Fibroblast of skin of left biceps (primary cell): ENCODE data around the gene CPOX.

Source experiments
- DNase-seq, 2 experiments: peaks; one replicate each; pipeline ENCODE4 v3.0.0-alpha.2; 2013; ENCODE audit warnings: low read depth in 2 of 2

Gene CPOX

DNA sequence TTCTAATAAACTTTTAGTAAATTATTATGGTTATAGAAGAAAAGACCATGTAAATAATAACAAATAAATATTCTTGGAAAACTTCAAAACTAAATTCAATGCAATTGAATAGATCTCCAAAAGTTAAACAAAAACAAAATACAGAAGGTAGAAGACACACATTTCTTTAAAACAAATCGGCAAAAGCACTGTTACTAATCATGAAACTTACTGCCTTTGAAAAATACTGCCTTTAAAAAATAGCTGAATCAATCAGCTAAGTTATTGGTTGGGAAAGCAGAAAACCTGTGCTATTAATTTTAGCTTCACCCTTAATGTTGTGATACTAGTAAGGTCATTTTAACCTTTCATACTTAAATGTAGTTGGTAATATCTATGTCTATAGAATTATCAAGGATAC lies 58.7 kb downstream of the CPOX start:
- DNase-seq = no peak

DNA sequence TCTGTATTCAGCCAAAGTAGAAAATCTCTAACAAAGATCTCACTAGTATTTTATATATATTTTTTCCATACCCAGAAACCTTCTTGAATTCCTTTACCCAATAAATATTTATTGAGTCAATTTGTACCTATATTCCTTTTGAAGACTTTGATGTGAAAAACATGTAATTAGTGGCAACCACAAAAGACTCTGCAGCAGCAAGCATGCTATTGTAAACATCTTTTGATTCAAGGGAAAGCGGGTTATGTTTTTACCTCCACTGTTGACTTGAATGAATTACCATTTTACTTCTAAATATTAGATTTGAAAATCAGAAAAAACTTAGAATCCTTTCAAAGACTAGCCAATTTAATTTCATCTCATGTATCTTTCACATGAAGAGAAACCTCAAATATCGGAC lies 59.2 kb downstream of the CPOX start:
- no peak for DNase-seq

DNA sequence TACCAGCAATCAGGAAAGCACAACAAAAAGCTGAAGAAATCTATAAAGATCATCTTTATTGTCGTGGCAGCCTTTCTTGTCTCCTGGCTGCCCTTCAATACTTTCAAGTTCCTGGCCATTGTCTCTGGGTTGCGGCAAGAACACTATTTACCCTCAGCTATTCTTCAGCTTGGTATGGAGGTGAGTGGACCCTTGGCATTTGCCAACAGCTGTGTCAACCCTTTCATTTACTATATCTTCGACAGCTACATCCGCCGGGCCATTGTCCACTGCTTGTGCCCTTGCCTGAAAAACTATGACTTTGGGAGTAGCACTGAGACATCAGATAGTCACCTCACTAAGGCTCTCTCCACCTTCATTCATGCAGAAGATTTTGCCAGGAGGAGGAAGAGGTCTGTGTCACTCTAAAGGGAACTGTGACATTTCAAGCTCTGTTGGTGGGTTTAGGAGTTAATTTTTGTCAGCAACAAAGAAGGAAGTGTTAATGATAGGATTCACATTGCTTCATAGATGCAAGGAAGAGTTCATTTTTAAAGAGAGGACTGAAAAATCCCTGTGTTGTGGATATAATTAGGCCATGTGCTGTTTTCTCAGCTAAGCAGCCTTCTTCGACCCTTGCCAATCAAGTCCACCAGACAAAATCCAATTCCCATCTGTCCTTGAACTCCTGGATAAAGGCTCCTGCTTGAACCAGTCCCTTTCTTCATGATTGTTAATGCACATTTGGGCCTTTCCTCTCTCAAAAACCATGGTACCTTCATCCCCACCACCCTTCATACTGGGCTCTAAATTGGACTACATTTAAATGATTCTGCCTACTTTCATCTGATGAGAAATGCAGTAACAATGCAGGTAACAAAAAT lies 60.5 kb downstream of the CPOX start:
- DNase-seq = no peak

DNA sequence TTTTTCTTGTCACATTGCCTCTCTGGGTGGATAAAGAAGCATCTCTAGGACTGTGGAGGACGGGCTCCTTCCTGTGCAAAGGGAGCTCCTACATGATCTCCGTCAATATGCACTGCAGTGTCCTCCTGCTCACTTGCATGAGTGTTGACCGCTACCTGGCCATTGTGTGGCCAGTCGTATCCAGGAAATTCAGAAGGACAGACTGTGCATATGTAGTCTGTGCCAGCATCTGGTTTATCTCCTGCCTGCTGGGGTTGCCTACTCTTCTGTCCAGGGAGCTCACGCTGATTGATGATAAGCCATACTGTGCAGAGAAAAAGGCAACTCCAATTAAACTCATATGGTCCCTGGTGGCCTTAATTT lies 61.2 kb downstream of the CPOX start:
- DNase-seq = no peak

DNA sequence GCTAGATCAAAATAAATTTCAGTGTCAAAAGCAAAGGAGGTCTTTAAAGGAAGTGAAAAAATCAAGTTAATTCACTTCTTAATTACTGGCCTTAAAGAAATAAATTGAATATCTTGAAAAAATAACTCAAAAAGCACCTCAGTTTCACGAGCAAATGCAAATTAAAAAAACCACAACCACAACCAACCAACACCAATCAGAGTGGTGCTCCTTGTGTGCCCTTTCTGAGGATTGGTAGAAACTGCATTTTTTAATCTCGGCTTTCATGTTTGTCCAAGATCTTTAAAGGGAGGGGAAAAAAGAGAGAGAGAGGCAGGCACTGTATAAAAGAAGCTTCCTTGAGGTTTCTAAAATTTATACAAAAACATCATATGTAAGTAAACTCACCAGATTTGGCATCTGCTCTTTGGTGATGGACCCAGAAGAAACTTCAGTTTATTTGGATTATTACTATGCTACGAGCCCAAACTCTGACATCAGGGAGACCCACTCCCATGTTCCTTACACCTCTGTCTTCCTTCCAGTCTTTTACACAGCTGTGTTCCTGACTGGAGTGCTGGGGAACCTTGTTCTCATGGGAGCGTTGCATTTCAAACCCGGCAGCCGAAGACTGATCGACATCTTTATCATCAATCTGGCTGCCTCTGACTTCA lies 61.7 kb downstream of the CPOX start, which contains the start of gene GPR15:
Gene GPR15, plus strand, starts transcription at position 357 of the 653 bp plus-strand sequence. Its CDS starts 56 bp downstream, at position 413.
- DNase-seq = no peak

DNA sequence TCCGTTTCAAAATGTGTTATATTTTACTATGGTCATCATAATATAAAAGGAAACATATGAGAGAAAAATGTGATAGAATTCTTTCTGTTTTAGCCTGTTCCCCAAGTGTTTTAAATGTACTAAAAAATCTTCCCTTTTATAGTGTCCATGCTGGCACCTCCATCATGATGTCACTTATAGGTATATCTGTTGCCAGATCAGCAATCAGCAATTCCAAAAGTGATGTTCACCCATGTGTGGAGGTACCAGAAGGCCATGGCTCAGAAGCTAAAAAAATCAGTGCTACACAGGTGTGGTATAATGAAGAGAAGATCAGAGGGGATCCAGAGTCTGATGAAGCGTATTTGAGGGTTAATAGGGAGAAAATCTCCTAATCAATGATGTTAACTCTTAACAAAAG lies 62.7 kb downstream of the CPOX start:
- no peak for DNase-seq

DNA sequence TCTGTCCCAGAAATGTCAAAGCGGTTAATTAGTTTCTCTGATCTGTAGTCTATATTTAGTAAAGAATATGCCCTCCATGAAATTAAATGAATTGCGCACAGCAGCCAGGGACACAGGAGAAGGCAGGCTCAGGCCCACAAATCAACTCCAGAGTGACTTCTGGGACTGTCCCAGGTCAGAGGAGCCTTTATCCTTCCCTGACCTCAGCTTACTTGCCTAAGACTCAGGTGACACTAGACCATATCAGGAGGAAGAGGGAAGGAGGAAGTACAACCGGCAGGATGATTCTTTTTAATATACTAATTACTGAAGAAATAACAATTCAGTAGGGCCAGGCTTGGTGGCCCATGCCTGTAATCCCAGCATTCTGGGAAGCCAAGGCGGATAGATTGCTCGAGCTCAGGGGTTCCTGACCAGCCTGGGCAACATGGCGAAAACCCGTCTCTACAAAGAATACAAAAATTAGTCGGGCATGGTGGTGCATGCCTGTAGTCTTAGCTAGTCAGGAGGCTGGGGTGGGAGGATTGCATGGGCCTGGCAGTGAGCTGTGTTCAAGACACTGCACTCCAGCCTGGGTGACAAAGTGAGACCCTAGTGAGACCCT lies 63.5 kb downstream of the CPOX start:
- no peak for DNase-seq
